CD4-positive, alpha-beta T cell treated with Interleukin-4 for 4 hours (primary cell): Measurements from ENCODE around the gene TIGAR.
A peak's percentile ranks its signal among the peaks of the same experiment; 100 is the strongest.

Experiments used
- DNase-seq: peaks from one replicate; pipeline ENCODE4 v3.0.0-alpha.2; 2020

The TIGAR gene

DNA sequence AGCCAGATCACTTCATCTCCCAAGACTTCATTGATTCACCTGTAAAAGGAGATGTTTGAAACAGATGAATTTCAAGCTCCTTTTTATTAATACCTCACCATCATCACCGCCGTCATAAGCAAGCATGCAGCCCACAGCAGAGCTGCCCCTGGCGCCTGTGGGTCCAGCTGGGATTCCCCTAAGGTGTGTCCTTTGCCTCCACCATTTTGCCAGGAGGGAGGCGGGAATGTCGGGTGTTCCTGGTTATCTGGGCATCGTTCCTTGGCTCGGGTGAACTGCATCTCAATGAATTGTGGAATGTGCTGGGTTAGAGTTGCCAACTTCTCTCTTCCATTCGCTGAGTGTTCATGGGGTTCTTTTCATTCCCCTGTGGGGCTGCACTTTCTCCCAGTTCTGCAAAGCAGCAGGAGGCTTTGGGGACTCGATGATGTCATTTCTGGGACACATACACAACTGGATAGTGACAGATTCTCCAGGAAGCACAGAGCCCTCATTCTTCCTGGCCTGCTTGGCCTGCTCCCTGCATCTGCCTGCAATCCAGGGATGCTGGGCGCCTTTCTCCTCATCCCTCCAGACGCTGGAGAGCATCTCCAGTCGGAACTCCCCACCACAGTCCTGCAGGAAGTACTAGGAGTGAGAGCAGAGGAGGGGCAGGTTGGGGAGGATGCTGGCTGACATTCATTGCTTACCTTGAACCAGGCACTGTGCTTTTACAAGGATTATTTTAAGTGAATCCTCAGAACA, 37.3 kb upstream of the TIGAR start:
- no peak for DNase-seq

DNA sequence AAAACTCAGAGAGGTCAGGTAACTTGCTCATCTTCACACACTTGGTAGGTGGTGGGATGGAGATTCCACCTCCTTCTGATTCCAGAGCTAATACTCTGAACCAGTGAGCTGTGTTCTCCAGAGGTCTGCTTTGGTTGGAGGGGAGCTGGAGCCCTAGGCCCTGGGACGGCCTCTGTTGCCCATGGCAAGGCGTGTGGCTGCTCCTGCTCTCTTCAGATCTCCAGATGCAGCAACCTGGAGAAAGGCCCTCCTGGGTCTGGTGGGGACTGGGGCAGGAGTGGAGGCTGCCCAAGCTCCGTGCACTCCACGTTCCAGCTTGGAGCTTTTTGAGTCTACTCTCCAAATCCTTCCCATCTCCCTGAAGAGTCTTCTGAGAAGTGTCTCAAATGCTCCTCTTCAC, 36.7 kb upstream of the TIGAR start:
- DNase-seq, result no peak

DNA sequence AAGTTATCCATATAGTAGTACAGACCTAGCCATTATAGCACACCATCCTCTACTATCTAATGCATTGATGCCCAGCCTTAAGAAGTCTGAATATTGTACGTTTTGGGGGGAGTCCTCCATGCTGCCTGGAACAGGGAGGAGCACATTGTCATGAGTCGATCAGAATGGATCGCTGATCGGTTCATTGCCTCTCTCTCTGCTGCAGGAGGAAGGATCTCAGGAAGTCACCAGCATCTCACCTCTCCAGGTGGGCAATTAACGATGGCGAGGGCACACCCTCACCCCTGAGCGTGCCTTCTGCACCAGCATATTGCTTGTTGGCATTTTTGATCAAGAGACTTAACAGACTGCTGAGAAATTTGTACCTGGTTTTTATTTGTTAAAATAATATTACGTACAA, 35.9 kb upstream of the TIGAR start:
- DNase-seq, result no peak

DNA sequence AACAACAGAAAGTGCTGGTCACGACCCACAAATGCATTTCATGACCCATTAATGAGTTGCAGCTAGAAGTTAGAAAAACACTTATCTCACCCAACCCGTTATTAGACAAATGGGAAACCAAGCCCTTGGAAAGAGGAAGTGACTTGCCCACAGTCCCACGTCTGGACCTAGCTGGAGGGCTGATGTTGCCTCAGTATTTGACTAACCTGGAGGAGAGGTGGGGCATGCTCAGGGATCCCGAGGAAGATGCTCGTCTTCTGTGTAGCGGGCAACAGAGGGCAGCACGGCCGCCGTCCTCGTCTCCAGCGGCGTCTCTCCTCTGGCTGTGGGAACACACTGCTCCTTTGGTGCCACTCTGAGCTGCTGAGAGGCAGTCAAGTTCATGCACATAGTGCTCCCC, 34.8 kb upstream of the TIGAR start:
- no peak for DNase-seq

DNA sequence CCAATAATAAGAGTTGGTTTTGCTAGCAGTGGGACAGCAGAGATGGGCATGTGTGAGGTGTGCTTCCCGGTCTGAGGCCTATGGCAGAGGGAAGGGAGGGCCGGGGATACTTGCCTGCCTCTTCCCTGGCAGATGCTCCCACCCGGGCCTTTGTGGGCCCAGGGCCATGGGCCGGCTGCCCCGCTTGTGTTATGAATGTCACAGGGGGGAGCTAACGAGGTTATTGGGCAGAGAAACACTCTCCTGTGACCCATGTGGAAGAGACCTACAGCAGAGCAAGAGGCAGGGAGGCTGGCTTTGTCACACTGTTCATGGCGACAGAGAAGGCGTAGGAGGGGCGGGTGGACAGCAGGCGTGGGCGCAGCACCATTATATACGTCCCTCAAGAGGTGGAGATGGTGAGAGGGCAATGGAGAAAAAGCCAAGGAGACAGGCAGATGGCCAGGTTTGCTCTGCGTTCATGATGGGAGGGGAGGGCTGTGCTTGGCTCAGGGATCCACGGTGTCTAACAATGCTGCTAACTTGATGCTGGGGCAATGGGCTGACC, 34.2 kb upstream of the TIGAR start:
- no peak for DNase-seq

DNA sequence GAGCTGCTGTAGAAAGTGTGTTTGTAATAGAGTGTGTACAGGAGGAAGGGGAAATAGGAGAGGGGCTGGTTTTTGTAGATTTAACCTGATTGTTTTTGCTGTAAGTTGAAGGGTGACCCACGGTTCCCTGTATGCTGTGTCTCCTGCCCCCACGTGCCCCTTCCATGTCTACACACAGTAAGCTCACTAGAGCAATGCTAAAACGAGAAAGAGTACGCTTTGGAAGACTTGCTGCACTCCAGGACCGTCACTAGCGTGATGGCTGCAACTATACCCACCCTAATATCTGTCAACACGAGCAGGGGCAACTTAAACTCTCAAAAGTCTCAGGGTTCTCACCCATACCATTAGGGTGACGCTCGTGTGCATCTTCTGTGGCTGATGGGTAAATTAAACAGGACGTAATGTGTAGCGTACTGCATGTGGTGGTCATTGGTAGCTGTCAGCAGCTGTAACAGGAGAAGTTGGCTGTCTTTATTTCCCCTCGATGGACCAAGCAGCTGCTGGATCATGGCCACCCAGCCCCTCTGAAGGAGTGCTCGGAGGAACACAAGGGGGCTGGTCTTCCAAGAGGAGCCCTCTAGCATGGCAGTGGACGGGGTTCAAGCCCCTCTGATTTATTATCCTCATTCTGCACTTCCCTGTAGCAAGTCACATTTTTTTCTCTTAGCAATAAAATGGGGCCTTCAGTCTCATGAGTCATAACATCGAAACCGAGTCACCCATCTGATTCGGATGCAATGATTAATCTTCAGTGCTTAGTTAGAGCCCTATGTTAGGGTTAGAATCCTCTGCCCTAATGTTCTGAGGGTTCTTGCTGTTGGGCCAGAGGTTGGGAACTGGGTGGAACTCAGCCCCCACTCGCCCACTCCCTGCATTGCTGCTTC, 33.4 kb upstream of the TIGAR start:
- peak; percentile 49 for DNase-seq

DNA sequence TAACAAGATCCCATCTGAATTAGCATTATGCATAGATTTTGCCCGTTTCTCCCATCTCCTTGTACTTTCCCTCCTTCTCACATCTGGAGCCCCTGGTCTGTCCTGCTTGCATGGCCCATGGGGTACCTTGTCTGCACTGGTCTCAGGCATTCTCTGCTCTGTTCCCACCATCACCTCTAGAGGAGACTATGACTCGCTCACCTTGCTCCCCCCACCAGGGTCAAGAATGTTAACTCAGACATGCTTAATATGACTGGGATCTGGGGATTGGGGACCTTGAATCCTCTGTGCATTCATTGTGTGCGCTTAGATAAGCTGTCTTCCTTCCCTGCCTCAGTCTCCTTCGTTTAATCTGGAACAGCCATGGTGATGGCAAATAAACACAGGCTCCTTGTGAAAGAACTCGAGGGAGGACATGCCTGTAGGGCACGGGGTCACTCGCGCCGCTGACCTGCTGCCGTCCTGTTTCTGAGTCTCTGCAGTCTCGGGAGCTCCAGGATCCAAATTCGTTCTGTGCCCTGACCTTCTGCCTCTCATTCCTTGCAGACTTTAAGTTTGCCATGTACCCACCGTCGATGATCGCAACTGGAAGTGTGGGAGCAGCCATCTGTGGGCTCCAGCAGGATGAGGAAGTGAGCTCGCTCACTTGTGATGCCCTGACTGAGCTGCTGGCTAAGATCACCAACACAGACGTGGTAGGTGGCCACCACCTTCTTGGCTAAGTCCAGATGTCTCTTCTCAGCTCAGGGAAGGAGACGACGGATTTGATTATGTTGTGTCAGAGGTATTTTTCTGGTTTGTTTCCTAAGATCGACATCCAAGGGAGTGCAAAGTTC, 32.5 kb upstream of the TIGAR start:
- DNase-seq, result no peak

DNA sequence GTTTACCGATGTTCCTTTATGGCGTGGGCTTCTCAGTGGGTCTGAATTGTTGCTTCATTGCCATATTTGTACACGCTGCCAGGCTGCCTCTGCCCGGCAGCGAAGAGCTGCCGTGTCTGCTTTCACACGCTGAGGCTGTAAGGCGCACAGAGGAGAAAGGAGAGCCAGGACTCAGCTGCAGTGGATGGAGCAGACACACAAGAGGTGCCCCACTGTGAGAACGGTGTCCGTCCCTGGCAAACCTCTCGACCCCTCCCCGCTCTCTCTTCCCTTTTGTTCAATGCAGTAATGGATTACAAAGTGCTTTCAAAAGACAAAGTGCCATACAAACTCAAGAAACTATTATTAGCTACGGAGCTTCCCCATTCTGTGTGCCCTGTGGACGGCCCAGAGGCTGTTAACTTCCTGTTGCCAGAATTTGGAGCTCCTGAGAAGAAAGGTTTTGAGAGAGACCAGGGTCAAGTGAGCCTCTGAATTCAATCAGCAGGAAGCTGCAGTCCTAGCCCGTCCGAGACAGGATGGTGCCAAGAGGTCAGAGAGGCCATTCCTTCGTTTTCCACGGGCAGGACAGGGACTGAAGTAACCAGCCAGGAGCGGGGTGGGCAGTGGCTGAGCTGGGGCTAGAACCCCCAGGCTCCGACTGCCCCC, 31.7 kb upstream of the TIGAR start:
- no peak for DNase-seq

DNA sequence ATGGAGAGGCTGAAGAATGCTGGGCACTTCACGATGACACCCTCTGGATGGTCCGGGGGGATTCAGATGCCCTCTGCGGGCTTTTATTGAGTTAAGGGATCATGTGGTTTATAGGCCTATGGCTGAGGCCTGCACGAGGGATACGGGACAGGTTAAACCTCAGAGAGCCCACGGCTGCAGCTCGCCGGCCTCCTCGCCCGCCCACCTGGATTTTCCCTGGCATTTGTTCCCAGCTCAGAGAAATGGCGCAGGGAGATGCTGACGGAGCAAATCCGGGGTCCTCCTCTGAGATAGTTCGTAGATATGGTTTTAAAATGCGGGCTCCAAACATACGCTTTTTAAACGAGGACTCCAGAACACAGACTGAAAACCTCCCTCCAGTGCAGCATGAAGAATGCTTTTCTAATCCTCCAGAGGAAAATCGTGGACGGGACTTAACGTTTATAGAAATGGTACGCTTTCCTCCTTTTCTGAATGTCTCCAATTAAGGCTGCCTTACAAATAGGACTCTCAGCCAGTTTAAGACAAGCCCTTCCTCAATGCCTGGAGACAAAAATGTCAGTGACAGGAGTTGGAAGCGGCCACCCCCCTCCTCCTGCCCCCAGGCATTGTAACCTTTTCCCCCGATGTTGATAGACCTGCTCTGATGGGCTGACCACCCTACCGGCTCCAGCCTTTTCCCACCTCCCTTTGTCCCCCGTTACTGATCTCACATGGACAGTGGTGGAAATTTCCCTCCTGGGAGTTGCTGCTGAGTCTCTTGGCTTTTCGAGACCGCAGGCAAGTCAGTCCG, 30.8 kb upstream of the TIGAR start:
- no peak for DNase-seq

DNA sequence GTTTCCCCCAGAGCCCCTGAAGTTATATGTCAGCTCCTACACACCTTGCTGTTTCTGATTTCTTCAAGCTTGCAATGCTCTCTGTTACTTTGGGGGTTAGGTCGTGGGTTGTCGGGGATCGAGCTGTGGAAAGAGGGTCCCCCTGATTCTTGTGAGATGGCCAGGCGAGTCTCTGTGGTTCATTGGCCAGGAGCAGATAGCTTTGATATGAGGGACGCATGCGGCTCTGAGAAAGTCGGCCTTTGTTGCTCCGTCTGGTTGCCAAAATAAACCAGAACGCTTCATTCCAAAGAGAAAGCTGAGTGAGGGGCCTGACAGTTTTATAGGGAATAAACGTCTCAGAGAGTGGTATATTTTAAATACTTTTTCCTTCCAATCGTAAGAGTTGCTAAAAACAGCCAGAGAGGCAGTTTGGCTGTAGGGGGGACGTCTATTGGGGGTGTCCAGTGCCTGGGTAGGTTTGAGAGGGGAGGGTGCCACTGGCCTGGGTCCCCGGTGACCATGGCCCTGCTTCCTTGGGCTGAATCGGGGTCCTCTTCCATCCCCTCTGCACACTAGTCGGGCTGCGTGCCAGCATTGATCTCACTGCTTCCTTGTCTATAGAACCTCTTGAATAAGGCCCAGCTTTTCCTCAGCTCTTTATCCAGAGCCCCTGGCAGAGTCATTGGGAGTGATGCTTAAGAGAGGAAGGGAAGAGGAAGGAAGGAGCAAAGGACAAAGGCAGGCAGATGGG, 28.5 kb upstream of the TIGAR start:
- no peak for DNase-seq

DNA sequence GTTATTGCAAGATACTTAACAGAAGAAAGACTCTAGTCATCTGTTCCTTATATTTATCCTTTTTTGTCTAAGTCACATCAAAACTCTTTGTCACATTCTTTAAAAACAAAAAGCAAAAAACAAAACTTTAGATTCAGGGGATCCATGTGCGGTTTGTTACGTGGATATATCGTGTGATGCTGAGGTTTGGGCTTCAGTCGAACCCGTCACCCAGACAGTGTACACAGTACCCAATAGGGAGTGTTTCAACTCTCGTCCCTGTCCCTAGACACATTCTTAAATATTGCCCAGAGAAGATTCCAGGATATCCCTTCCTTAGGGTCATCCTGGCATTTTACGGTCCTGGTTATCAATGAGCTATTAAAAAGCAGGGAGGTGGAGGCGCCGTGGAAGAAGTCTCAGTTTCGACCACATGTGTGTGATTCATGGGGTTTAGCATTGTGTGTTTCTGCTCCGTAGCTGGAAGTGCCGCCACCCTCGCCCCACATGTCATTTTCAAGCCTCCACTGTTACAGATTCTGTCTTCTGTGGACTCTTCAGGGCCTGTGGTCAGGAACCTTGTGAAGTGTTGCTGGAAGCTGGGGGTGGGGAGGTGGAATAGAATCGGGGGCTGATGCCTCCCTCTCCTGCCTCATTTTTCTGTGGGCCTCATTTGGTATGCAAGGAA, 27.6 kb upstream of the TIGAR start:
- peak; percentile 39 for DNase-seq

DNA sequence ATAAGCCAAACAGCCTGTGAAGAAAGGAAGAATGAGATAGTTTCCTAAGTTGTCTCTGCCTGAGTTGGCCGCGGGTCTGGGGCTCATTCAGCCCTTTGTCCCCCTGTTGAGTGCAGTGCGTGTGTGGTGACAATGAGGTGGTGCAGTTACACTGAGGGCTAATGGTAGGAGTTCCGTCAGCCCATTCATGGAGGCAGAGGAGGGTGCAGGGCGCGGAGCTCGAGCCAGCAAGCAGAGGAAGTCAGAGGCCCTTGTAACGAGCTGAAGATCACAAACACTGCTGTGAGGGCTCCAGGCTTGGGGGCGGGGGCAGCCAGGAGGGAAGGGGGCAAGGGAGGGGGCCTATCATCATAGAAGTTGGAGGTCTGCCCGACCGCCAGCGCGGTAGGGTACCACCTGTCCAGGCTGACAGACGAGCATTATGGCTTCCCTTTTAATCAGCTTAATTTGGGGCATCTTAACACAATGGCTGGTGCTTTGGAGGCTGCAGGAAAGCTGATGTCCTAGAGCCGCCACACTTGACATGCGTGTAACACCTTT, 27.0 kb upstream of the TIGAR start:
- DNase-seq, result no peak

DNA sequence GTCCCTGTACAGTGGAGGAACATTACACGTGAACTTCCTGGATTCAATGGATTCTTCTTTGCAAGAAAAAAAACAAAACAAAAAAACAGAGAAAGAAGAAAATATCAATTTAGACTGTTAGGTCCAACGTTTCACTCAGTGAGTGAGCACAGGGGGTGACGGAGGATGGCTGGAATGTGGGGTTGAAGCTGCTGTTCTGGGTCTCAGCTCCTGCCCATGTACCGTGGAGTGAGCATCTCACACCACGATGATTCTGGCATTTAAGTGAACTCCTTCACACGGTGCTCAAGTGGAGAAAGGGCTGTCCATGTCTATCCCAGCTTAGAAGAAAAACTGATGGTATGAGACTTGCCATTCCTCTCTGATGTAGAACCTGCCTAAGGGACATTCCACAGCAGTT, 24.3 kb upstream of the TIGAR start:
- no peak for DNase-seq

DNA sequence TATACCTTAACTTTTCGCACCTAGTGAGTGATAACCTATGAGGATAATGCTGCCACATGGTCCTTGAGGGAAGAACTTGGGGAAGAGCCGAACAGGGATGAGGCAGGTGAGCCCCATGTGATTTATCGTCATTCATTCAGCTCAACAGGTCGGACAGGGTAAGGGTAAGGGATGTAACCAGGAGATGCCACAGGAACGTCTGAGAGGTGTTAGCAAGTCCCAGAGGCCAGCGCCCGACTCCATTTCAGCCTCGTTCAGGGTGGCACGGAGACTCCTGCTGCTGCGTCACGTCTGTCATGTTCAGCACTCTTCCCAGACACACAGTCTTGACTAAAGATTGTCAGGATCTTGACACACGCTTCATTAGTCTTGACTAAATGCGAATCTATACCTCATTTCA, 23.4 kb upstream of the TIGAR start:
- no peak for DNase-seq

DNA sequence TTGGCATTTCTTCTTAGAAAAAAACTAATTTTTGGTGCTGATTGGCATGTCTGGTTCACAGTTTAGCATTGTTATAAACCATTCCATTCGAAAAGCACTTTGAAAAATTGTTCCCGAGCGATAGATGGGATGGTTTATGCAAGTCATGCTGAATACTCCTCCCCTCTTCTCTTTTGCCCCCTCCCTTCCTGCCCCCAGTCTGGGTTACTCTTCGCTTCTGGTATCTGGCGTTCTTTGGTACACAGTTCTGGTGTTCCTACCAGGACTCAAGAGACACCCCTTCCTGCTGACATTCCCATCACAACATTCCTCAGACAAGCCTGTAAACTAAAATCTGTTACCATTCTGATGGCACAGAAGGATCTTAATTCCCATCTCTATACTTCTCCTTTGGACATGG, 20.1 kb upstream of the TIGAR start:
- no peak for DNase-seq

DNA sequence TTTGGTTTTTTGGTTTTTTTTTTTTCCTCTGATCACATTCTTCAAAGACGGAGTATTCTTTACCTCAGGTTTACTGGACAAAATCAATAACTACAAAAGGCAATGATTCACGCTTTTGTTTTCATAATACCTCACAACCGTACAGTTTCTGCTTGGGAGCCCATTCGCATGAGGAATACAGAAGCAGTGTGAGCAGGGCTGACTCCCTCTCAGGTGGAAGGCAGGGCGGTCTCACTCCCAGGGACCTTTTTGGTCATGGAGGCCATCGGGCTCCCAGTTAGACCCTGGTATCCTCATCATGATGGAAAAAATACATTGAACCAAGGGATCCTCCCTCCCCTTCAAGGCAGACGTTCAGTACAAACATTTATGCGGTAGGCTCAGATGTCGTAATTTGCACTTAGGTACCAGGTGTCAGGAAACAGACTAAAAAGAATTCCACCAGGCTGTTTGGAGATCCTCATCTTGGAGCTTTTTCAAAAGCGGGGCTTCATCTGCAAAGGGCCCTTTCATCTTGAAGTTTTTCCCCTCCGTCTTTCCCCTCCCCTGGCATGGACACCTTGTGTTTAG, 19.0 kb upstream of the TIGAR start:
- no peak for DNase-seq

DNA sequence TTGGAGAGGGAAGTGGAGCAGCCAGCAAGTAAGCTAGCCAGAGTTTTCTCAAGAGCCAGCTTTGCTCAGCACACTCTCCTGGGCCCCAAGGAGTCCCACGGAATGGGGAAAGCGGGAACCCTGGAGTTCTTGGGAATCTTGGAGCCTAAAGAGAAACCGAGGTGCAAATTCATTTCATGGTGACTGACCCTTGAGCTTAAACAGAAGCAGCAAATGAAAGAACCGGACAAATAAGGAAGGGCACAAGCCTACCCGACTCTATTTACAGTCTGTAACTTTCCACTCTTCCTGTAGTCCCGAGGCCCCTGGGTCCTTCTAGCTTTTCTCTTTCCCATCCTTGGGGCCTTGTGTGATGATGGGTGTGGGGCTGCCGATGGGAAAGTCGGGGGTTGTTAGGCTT, 18.1 kb upstream of the TIGAR start:
- no peak for DNase-seq

DNA sequence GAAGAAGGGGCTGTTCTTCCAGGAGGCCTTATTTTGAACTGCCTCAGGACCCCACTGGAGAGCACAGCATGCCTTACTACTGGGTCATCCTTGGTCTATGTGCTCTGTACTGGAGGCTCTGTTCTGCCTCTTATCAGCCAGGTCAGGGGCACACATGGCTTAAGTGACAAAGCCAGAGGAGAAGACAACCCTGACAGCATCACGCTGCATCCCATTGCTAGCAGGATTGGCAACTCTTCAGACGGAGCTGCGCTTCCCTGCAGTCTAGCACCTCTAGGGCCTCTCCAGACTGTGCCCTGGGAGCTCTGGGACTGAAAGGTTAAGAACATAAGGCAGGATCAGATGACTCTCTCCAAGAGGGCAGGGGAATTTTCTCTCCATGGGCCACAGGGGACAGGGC, 17.3 kb upstream of the TIGAR start:
- no peak for DNase-seq

DNA sequence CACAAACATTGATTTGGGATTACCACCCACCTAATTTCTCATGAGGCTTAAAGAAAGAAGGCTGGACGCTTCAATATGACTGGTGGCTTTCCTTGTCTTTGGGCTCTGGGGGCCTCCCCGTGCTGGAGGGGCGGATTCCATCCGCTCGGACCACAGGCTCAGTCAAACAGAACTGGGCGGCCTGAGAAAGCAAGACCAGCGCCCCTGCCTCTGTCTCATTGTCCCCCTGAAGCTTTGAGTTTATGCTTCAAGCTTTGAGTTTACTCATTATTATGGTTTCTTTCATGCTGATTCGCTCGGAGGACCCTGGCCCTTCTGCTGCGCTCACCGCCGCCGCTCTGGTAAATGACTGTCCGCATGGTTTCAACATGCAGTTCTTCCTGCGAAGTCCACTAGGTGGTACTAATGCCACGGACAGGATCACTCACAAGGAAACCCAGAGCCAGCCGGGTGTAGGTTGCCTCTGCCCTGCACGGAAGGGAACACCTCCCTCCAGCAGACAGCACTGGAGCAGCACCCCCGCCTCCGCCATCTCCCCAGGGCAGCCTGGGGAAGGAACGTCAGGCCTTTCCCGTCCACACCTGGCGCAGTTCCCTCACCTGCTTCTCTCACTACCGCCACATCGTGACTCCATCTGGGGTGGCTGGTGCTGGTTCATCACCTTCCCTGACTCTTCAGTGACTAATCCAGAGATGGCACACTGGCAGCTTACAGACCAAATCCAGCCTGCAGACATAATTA, 13.2 kb upstream of the TIGAR start:
- no peak for DNase-seq
